Measurements from ENCODE around the gene ADAT2.

The ADAT2 gene

DNA sequence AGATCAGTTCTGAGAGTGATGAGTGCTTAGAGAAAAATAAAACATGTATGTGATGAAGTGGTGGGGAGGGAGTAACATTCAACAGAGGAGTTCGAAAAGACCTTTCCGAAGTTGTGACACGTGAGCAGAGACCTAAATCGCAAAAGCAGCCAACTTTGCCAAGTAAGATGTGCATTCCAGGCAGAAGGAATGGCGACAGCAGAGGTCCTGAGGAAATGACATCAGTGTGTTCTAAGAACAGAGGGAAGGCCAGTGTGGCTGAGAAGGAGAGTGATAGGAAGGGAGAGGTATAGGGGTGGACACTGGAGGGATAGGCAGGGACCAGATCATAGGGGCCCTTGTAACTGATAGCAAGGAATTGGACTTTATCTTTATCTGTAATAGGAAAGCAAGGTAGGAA, 51.3 kb downstream of the ADAT2 start:
- Histone ChIP-seq H3K27ac (ENCODE audit: low read depth in 2 of 2, low read length in 2 of 2) (no peak overlapping the region), H3K9ac (ENCODE audit: low read depth in 1 of 2, low read length in 2 of 2) (no peak overlapping the region), H3K36me3 (ENCODE audit: control insufficient read depth in 2 of 2, insufficient read depth in 2 of 2, low read length in 2 of 2) (no peaks in the 10 kb centered on the region), H3K4me3 (ENCODE audit: low read length in 2 of 2) (no peak overlapping the region), H3K9me3 (ENCODE audit: control insufficient read depth in 2 of 2, low read length in 2 of 2) (no peaks in the 10 kb centered on the region), H3K4me1 (ENCODE audit: control insufficient read depth in 2 of 2, insufficient read depth in 2 of 2, low read length in 2 of 2) (peaks cover 7 to 16% of the 10 kb centered on the region in 2 donors), H3K27me3 (ENCODE audit: control insufficient read depth in 2 of 2, insufficient read depth in 2 of 2, low read length in 2 of 2) (no peaks in the 10 kb centered on the region)

DNA sequence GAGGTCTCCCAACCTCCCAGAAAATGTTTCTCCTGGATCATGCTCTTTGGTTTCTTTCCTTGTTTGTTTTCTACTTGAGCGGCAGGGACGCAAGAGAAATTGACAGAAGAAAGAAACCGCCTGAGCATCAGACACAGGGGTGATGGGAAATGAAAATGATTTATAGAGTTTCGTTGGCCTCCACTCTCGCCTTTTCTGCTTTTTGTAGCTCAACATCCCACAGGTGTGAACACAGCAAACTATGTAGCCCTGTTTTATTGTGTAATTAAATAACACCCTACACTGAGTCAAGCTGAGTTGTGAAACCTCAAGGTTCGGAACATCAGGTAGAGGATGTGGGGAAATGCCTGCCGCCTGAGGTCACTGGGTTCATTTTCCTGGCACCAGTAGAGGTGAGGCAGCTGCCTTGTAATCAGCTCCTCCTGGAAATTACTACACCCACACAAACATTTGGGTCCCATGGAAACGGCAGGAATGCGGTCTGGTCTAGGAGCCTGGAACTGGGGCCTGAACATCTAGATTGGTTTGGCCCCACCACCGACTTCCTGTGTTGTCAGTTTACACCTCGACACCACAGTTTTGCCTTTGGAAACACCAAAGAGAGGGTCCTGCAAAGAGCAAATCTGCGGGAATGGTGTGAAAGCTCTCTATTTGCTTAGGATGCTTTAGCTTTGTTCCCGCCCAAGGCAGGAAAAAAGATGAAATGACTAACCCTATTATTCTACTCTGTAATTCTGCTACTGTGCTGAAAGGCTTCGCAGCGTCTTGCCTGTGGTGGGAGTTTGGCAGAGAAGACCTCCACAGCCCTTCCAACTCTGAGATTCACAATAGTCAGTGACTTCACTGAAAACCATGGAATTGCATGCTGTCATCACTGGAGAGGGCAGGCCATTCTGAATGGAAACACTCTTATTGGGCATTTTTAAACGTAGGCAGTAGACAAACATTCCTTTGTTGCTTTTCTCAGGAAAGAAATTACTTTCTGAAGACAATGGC, 53.0 kb downstream of the ADAT2 start:
- Histone ChIP-seq H3K27me3 (ENCODE audit: control insufficient read depth in 2 of 2, insufficient read depth in 2 of 2, low read length in 2 of 2) (no peaks in the 10 kb centered on the region), H3K36me3 (ENCODE audit: control insufficient read depth in 2 of 2, insufficient read depth in 2 of 2, low read length in 2 of 2) (no peaks in the 10 kb centered on the region), H3K27ac (ENCODE audit: low read depth in 2 of 2, low read length in 2 of 2) (no peak overlapping the region), H3K9ac (ENCODE audit: low read depth in 1 of 2, low read length in 2 of 2) (no peak overlapping the region), H3K9me3 (ENCODE audit: control insufficient read depth in 2 of 2, low read length in 2 of 2) (no peaks in the 10 kb centered on the region), H3K4me1 (ENCODE audit: control insufficient read depth in 2 of 2, insufficient read depth in 2 of 2, low read length in 2 of 2) (peaks cover 7 to 16% of the 10 kb centered on the region in 2 donors), H3K4me3 (ENCODE audit: low read length in 2 of 2) (peak overlapping the region in 1 of 2 donors; percentile 1)

DNA sequence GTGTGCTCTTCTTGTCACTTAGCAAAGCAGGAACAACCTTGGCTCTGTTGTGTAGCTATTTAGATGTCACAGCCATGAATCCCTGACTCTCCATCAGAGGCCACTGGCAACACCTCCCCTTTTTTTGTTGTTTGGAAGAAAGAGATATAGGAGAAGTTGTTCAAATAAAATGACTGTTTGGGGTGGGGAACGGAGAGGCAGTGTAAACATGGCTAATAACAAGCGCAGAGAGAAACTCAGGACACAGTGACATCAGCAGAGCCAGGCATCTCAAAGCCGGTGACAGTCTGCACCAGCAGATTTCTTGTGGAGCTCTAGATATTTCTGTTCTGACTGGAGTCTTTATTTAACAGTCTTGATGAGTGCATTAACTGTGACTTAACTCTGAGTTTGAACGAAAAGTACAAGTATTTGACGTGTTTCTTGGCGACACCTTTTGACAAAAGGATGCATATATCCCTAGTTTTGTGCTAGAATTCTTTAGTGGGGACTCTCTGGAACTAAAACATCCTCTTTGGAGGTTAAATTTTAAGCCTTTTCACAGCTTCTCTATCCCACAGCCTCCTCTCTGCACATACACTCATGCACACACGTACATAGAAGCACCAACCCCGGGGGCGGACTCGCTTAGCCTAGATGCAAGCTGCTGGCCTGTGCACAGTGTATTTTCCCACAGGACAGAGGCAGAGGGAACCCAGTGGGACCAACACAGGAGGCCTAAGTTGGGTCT, 53.8 kb downstream of the ADAT2 start:
- H3K4me1 ChIP-seq (ENCODE audit: control insufficient read depth in 2 of 2, insufficient read depth in 2 of 2, low read length in 2 of 2) = peaks cover 7 to 16% of the 10 kb centered on the region in 2 donors
- no peaks in the 10 kb centered on the region for H3K36me3 ChIP-seq (ENCODE audit: control insufficient read depth in 2 of 2, insufficient read depth in 2 of 2, low read length in 2 of 2)
- H3K27me3 ChIP-seq (ENCODE audit: control insufficient read depth in 2 of 2, insufficient read depth in 2 of 2, low read length in 2 of 2) = no peaks in the 10 kb centered on the region
- H3K9ac ChIP-seq (ENCODE audit: low read depth in 1 of 2, low read length in 2 of 2) = no peak overlapping the region
- H3K27ac ChIP-seq (ENCODE audit: low read depth in 2 of 2, low read length in 2 of 2) = no peak overlapping the region
- no peaks in the 10 kb centered on the region for H3K9me3 ChIP-seq (ENCODE audit: control insufficient read depth in 2 of 2, low read length in 2 of 2)
- H3K4me3 ChIP-seq (ENCODE audit: low read length in 2 of 2) = peak overlapping the region in 1 of 2 donors; percentile 1

DNA sequence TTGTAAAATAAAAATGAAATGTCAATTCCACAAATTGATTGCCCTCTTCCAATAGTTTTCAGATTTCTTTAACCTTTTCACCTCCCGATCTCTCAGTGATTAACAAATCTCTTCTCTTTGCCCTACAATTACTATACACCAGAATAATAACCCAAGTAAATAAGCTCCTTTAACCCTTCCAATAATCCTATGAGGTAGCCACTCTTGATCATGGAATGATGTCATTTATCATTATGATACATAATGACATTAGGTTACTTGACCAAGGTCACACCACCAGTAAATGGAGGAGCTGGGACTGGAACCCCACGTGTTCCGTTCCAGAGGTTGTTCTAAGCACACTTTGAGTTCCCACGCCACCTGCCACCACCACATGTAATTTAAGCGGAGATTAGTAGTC, 54.8 kb downstream of the ADAT2 start:
- peaks cover 7 to 11% of the 10 kb centered on the region in 2 donors for H3K4me1 ChIP-seq (ENCODE audit: control insufficient read depth in 2 of 2, insufficient read depth in 2 of 2, low read length in 2 of 2)
- H3K9me3 ChIP-seq (ENCODE audit: control insufficient read depth in 2 of 2, low read length in 2 of 2) = no peaks in the 10 kb centered on the region
- no peaks in the 10 kb centered on the region for H3K27me3 ChIP-seq (ENCODE audit: control insufficient read depth in 2 of 2, insufficient read depth in 2 of 2, low read length in 2 of 2)
- H3K4me3 ChIP-seq (ENCODE audit: low read length in 2 of 2) = no peak overlapping the region
- H3K9ac ChIP-seq (ENCODE audit: low read depth in 1 of 2, low read length in 2 of 2) = no peak overlapping the region
- H3K36me3 ChIP-seq (ENCODE audit: control insufficient read depth in 2 of 2, insufficient read depth in 2 of 2, low read length in 2 of 2) = no peaks in the 10 kb centered on the region
- no peak overlapping the region for H3K27ac ChIP-seq (ENCODE audit: low read depth in 2 of 2, low read length in 2 of 2)

DNA sequence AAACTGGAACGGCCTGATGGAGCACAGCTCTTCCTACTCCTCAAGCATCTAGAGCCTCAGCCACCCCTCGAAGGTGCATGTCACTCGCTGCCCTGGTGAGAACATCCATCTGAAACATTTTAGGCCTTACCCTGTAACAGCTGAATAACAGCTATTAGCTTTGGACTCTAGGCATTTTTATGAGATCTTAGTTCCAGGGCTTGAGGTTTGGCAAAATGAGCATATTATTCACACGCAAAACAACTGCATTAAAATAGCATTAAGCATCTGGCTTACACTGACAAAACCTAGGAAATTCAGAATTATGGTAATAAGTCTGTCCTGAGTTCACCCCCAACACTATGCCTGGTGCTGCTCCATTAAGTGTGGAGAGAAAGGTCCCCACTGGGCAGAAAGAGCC, 56.1 kb downstream of the ADAT2 start:
- Histone ChIP-seq H3K4me1 (ENCODE audit: control insufficient read depth in 2 of 2, insufficient read depth in 2 of 2, low read length in 2 of 2) (peaks cover 7 to 11% of the 10 kb centered on the region in 2 donors), H3K27ac (ENCODE audit: low read depth in 2 of 2, low read length in 2 of 2) (no peak overlapping the region), H3K27me3 (ENCODE audit: control insufficient read depth in 2 of 2, insufficient read depth in 2 of 2, low read length in 2 of 2) (no peaks in the 10 kb centered on the region), H3K36me3 (ENCODE audit: control insufficient read depth in 2 of 2, insufficient read depth in 2 of 2, low read length in 2 of 2) (no peaks in the 10 kb centered on the region), H3K4me3 (ENCODE audit: low read length in 2 of 2) (no peak overlapping the region), H3K9me3 (ENCODE audit: control insufficient read depth in 2 of 2, low read length in 2 of 2) (no peaks in the 10 kb centered on the region), H3K9ac (ENCODE audit: low read depth in 1 of 2, low read length in 2 of 2) (no peak overlapping the region)

DNA sequence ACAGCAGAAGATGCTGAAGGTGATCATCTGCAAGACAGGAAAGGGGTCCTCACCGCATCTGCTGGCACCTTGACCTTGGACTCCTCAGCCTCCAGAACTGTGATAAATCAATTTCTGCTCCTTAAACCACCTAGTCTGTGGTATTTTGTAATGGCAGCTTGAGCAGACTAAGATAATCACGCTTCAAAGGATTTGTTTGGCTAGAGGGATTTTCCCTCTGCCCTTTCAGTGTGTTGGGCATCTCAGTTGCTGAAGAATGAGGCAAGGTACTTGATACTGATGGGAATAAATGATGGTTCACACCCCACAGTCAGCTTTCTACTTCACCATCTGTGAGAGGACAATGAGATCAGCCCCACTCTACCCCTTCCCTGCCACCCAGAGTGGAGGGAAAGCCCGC, 60.2 kb downstream of the ADAT2 start:
- H3K4me3 ChIP-seq (ENCODE audit: low read length in 2 of 2) = no peak overlapping the region
- H3K36me3 ChIP-seq (ENCODE audit: control insufficient read depth in 2 of 2, insufficient read depth in 2 of 2, low read length in 2 of 2) = no peaks in the 10 kb centered on the region
- no peaks in the 10 kb centered on the region for H3K27me3 ChIP-seq (ENCODE audit: control insufficient read depth in 2 of 2, insufficient read depth in 2 of 2, low read length in 2 of 2)
- H3K27ac ChIP-seq (ENCODE audit: low read depth in 2 of 2, low read length in 2 of 2) = no peak overlapping the region
- H3K9me3 ChIP-seq (ENCODE audit: control insufficient read depth in 2 of 2, low read length in 2 of 2) = no peaks in the 10 kb centered on the region
- no peak overlapping the region for H3K9ac ChIP-seq (ENCODE audit: low read depth in 1 of 2, low read length in 2 of 2)
- no peaks in the 10 kb centered on the region for H3K4me1 ChIP-seq (ENCODE audit: control insufficient read depth in 2 of 2, insufficient read depth in 2 of 2, low read length in 2 of 2)

DNA sequence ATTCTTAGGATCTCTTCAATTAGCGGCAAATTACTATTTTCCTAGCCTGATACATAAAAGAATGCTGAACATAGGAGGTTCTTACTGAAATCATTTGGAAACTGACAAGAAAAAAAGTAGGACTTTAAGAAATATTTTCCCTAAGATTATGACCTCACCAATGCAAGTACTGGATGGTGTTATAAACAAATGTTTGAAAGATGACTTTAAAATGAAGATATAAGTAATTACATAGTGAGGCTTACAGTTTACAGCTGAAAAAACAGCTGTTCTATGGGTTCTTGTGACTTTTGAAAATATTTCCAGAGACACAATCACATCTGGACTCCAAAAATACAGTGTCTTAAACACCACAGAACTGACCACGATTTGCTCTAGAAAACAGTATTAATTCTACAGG, 64.9 kb downstream of the ADAT2 start:
- Histone ChIP-seq H3K9me3 (ENCODE audit: control insufficient read depth in 2 of 2, low read length in 2 of 2) (no peaks in the 10 kb centered on the region), H3K9ac (ENCODE audit: low read depth in 1 of 2, low read length in 2 of 2) (no peak overlapping the region), H3K27me3 (ENCODE audit: control insufficient read depth in 2 of 2, insufficient read depth in 2 of 2, low read length in 2 of 2) (no peaks in the 10 kb centered on the region), H3K4me3 (ENCODE audit: low read length in 2 of 2) (no peak overlapping the region), H3K27ac (ENCODE audit: low read depth in 2 of 2, low read length in 2 of 2) (no peak overlapping the region), H3K4me1 (ENCODE audit: control insufficient read depth in 2 of 2, insufficient read depth in 2 of 2, low read length in 2 of 2) (no peaks in the 10 kb centered on the region), H3K36me3 (ENCODE audit: control insufficient read depth in 2 of 2, insufficient read depth in 2 of 2, low read length in 2 of 2) (no peaks in the 10 kb centered on the region)

DNA sequence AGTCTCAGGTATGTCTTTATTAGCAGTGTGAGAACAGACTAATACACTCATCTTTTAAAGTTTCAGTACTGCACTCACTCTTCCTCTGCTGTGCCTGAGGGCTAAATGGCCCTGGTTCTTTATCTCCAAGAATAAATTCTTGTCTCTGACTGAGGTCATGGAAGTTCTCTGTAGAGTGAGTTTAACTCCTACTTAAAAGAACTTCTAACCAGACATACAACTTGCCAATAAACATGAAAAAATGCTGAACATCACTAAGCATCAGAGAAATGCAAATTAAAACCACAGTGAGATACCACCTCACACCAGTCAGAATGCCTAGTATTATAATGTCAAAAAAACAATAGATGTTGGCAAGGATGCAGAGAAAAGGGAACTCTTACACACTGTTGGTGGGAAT, 73.6 kb downstream of the ADAT2 start:
- Histone ChIP-seq H3K9ac (ENCODE audit: low read depth in 1 of 2, low read length in 2 of 2) (no peak overlapping the region), H3K9me3 (ENCODE audit: control insufficient read depth in 2 of 2, low read length in 2 of 2) (no peaks in the 10 kb centered on the region), H3K4me1 (ENCODE audit: control insufficient read depth in 2 of 2, insufficient read depth in 2 of 2, low read length in 2 of 2) (no peaks in the 10 kb centered on the region), H3K27ac (ENCODE audit: low read depth in 2 of 2, low read length in 2 of 2) (no peak overlapping the region), H3K27me3 (ENCODE audit: control insufficient read depth in 2 of 2, insufficient read depth in 2 of 2, low read length in 2 of 2) (no peaks in the 10 kb centered on the region), H3K36me3 (ENCODE audit: control insufficient read depth in 2 of 2, insufficient read depth in 2 of 2, low read length in 2 of 2) (no peaks in the 10 kb centered on the region), H3K4me3 (ENCODE audit: low read length in 2 of 2) (no peak overlapping the region)

DNA sequence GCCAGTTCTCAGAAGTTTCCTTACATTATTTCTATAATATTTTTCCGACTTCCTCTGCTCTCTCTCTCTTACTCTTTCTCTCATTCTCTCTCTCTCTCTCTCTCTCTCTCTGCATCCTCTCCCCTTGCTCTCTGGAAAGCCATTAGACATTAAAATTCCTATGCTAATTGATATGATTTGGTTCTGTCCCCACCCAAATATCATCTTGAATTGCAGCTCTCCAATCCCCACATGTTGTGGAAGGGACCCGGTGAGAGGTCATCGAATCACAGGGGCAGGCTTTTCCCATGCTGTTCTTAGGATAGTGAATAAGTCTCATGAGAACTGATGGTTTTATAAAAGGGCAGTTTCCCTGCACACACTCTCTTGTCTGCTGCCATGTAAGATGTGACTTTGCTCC, 74.1 kb downstream of the ADAT2 start:
- H3K9me3 ChIP-seq (ENCODE audit: control insufficient read depth in 2 of 2, low read length in 2 of 2) = no peaks in the 10 kb centered on the region
- H3K36me3 ChIP-seq (ENCODE audit: control insufficient read depth in 2 of 2, insufficient read depth in 2 of 2, low read length in 2 of 2) = no peaks in the 10 kb centered on the region
- no peak overlapping the region for H3K27ac ChIP-seq (ENCODE audit: low read depth in 2 of 2, low read length in 2 of 2)
- no peak overlapping the region for H3K4me3 ChIP-seq (ENCODE audit: low read length in 2 of 2)
- no peaks in the 10 kb centered on the region for H3K4me1 ChIP-seq (ENCODE audit: control insufficient read depth in 2 of 2, insufficient read depth in 2 of 2, low read length in 2 of 2)
- H3K9ac ChIP-seq (ENCODE audit: low read depth in 1 of 2, low read length in 2 of 2) = no peak overlapping the region
- no peaks in the 10 kb centered on the region for H3K27me3 ChIP-seq (ENCODE audit: control insufficient read depth in 2 of 2, insufficient read depth in 2 of 2, low read length in 2 of 2)

DNA sequence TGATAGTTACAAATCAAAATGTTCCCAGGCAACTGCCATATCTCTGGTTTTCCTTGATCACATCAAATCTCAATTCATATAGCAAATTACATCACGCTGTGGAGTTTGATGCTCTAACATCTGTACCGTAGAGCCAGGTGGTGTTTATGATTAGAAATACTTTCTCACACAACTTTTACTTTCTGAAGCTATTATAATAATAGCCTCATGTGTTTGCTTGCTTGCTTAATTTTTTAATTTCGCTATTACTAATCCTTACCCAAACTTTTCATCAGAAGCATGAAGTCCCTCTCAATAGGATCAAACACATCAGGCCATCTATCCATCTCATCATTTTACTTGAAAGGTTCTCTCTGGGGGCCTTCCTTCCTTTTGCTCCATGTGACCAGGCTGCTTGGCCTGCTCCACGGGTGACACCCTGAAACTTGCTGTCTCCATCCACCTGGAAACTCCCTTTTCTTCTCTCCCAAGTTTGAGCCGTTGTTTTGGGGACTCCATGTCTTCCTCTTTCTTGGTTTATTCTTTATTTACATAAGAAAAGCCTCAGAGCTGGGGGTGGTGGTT, 75.4 kb downstream of the ADAT2 start:
- Histone ChIP-seq H3K4me1 (ENCODE audit: control insufficient read depth in 2 of 2, insufficient read depth in 2 of 2, low read length in 2 of 2) (no peaks in the 10 kb centered on the region), H3K27ac (ENCODE audit: low read depth in 2 of 2, low read length in 2 of 2) (no peak overlapping the region), H3K27me3 (ENCODE audit: control insufficient read depth in 2 of 2, insufficient read depth in 2 of 2, low read length in 2 of 2) (no peaks in the 10 kb centered on the region), H3K9me3 (ENCODE audit: control insufficient read depth in 2 of 2, low read length in 2 of 2) (no peaks in the 10 kb centered on the region), H3K9ac (ENCODE audit: low read depth in 1 of 2, low read length in 2 of 2) (no peak overlapping the region), H3K36me3 (ENCODE audit: control insufficient read depth in 2 of 2, insufficient read depth in 2 of 2, low read length in 2 of 2) (no peaks in the 10 kb centered on the region), H3K4me3 (ENCODE audit: low read length in 2 of 2) (no peak overlapping the region)
